Renal cortical epithelial cell (primary cell): Measurements from ENCODE around the gene CCNYL1. TPM values are rescaled to one million over a fixed set of nuclear protein-coding genes. Genes with fewer than 3 reads are reported as not detected.
"Not testable (repeated sequence)": the region's sequence is repeated elsewhere in the genome, so short reads cannot be mapped to it uniquely, and the experiment has no call there.

Experiments
- DNase-seq: peaks from one replicate; pipeline ENCODE4 v3.0.0-alpha.2; 2011; ENCODE audit warnings: low read depth
- total RNA-seq: library from RNA; depleted of rRNA; stranded (reverse); fragments of >200 nt; gene quantifications from 2 replicates; pipeline ENCODE4 v1.2.3, GENCODE V29; 2014

The CCNYL1 gene
- total RNA-seq, 1 donor from 2014 or later: 22.8 TPM

DNA sequence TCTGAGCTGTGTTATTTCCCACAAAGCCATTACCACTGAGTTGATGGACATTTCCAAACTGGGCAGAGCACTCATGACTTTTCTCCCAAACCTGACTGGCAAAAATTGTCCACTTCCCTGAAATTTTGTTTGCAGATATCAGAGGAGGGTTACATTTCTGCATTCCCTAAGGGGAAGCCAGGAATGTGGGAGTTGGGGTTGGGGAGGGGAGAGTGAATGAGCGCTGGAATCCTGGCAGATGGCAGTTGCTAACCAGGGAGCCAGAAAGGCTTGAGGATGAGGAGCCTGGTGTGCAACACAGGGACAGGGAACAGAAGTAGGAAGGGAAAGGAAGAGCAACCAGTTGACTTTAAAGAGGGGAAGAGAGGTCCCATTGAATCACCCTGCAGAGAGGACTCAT lies 14.0 kb upstream of the CCNYL1 start:
- DNase-seq: no peak

DNA sequence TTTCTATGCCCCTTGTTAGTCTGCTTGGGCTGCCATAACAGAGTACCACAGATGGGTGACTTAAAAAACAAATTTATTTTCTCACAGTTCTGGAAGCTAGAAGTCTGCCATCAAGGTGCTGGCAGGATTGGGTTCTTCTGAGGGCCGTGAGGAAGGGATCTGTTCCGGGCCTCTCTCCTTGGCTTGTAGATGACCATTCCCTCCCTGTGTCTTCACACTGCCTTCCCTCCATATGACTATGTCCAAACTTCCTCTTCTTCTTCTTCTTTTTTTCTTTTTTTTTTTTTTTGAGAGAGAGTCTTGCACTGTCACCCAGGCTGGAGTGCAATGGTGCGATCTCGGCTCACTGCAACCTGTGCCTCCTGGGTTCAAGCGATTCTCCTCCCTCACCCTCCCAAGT lies 13.1 kb upstream of the CCNYL1 start:
- DNase-seq: no peak

DNA sequence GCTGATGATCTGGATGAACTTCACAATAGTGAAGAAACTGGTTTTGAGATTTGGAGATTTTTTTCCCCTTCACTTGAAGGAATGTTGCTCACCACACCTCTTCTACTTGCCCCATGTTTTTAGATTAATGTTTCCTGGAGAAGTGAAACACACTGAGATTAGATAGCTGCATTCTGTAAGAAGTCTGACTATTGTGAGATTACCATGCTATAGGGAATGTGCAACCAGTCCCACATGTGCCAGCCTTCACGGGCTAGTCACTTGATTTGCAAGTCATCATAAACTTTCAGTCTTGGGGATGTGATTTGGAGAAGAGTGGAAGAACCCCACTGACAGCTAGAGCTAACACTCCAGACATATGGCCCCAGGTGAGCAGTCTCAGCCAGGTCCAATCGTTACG lies 7.4 kb upstream of the CCNYL1 start:
- DNase-seq: no peak

DNA sequence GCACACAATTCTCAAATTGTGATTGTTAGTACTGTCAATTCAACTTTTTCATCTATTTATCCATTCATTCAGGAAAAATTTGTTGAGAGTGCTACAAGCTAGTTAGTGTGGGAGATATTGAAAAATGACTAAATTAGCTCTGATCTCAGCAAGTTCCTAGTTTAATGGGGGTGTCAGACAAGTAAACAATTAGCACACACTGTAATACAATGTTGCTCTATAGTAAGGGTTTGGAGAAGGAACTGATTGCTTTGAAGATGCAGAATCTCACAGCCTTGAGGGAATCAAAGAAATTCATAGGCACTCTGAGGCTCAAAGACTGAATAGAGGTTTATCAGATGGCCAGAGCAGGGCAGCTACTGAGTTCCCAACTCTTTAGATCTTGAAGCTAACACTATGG lies 6.8 kb upstream of the CCNYL1 start:
- no peak for DNase-seq

DNA sequence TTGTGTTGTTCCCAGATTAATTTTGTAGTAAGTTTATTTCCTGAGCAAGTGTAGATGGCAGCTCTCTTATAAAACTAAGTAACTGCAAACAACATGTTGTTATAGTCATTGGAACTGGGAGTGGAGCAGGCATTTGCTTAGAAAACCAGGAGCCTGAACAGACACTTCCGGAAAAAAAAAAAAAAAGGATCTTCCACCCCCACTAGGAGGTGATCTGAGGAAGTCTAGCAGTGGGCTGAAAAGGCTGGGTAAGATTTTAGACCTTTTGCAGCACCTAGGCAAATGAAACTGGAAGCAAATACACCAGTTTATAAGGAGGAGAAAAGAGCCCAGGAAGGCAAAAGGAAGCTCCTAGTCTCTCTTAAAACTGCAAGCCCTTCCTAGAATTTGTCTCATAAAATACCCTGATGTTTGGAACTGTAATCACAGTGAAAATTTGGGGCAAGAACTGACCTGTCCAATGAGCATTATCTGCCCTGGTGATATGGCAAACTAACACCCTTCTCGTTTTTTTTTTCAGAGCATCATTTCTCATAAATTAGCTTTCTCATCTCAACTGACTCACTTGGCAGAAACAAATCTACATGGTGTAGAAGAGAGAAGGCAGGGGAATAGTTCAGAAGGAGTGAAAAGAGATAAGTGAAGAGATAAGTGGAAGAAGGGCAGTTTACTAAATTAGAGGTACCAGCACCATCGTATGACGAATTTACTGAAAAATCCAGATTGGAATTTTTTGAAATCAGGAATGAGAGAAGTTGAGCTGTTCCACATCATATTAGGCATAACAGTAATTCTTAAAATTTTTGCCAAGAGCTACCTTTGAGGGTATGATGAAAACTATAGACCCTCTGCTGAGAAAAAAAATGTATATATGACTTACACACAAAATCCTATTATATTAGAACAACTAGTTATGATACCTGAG lies 4.2 kb upstream of the CCNYL1 start:
- no peak for DNase-seq

DNA sequence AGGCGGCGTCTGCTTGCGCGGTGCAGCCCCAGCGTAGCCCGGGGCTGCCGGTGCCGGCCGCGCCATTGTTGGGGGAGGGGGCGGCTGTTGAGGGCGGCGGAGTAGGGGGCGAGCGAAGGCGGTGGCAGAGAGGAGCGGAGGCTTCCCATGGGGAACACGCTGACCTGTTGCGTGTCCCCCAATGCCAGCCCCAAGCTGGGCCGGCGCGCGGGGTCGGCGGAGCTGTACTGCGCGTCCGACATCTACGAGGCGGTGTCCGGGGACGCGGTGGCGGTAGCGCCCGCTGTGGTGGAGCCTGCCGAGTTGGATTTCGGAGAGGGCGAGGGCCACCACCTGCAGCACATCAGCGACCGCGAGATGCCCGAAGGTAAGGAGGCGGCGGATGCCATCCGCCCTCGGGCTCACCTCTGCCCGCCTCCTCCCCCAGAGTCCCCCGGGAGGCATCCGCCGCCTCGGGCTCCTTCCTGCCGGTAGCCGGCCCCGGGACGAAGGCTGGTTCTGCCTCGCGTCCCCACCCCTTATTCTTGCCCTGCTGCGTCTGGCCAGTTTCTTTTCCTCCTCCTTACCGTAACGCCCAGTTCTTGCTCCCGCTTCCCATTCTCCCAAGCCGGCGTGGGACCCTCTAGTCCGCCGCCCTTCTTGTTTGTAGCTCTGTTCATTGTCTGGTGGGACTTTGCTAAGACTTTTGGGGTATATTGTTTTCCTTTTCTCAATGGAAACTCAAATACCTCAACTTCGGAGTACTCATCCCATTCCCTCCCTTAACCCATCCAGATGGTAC lies 500 bp downstream of the CCNYL1 start:
- no peak for DNase-seq

DNA sequence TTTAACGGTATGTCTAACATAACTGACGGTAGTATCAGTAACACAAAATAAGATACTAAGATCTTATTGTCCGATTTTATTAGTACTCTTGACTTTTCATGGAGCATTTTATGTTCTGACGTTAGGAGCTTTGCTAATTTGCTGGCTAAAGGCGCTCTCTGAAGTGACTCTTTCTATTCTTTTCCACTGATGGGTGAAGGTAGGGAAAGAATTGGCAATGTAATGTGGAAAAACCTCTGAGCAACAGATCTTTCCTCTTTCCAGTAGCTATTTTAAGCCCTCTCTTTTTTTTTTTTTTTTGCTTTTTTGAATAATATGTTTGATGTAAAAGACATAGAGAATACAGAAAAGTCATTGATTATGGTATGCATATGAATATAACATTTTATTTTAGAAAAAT lies 4.6 kb downstream of the CCNYL1 start:
- DNase-seq: no peak

DNA sequence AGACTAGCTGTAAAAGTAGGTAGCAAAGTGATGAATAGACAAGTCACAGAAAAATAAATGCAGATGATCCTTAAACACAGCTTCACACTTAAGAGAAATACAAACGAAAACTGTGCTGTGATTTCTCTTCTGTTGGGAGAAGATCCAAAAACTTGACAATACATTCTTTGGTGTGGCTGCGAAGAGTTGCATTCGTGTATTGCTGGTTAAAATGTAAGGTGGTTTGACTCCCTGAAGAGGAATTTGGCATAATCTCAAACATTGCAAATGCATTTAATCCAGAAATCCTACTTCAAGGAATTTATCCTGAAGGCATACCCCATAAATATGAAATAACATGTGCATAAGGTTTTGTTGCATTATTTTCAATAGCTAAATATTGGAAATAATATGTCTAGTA lies 7.1 kb downstream of the CCNYL1 start:
- DNase-seq: no peak

DNA sequence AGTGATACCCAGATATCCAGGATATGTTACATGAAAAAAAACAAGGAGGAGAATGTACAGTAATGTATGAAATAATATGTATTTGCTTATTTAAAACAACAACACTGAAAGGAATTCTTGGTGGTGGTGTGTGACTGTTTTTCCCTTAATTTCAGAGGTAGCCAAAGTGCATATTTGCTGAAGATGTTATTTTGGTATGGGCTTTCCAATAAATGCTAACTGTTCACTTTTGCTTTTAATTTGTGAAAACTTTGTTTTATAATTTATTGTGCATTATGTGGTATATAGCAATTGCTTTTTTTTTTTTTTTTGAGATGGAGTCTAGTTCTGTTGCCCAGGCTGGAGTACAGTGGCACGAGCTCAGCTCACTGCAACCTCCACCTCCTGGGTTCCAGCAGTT lies 7.6 kb downstream of the CCNYL1 start:
- DNase-seq: no peak

DNA sequence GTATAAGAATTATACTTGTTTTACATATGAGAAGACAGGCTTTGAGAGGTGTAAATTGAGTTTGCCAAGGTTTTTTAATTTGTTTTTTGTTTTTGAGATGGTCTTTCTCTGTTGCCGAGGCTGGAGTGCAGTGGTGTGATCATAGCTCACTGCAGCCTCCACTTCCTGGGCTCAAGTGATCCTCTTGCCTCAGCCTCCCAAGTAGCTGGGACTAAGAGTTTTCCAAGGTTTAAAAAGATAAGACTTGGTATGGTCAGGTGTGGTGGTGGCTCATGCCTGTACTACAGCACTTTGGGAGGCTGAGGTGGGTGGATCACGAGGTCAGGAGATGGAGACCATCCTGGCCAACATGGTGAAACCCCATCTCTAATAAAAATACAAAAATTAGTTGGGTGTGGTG lies 8.2 kb downstream of the CCNYL1 start:
- not testable (repeated sequence) for DNase-seq

DNA sequence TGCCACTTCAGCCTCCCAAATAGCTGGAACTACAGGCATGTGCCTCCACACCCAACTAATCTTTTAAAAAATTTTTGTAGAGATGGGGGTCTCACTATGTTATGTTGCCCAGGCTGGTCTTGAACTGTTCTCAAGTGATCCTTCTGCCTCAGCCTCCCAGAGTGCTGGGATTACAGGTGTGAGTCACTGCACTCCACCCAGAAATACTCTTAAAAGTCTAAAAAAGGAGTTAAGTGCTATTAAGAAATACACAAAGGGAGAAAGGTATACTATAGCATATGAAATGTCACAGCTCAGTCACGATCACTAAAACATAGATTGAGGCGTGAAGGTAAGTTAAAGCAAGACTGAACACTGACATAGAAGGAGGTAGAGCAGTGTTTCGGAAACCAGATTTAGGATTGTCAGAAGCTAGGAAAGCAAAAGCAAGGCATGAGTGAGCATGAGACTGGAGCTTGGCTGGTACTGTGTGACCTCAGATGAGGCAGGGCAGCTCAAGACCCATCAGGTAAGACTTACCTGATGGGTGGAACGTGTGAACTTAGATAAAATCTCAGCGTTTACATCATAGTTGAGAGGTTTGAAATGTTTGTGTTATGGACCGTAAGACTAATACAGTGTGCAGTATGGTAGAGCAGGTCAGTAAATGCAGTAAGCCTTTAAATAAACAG lies 9.2 kb downstream of the CCNYL1 start:
- DNase-seq: peak; percentile 47

DNA sequence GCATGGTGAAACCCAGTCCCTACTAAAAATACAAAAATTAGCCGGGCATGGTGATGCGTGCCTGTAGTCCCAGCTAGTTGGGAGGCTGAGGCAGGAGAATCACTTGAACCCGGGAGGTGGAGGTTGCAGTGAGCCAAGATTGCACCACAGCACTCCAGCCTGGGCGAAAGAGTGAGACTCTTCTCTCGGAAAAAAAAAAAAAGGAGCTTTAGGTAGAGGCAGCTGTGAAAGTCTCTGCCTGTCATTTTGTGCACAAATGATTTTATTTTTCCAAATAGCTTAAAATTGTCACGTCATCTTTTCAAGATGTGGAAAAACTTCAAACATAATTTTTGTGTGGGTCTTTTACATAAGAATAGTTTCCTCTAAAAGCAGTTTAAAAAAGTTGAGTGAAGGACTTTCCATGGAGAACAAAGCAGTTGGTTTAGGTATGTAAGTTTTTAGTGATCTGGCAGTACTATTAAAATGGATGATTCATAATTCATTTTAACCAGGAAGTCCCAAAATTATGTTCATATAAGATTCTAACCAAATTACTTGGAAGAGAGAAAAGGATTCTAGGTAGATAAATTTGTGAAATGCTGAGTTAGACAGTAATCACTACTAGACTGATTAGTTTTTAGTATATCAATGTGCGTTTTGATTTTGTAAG lies 11.5 kb downstream of the CCNYL1 start:
- no peak for DNase-seq

DNA sequence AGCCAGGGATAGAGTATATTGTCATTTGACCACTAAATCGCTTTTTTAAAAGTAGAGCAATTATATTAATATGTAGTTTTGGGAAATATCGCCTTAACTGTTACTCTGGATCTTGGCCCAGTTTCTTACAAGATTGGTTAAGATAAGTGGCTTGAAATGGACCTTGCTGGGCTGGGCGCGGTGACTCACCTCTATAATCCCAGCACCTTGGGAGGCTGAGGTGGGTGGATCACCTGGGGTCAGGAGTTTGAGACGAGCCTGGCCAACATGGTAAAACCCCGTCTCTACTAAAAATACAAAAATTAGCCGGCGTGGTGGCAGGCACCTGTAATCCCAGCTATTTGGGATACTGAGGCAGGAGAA lies 12.0 kb downstream of the CCNYL1 start:
- not testable (repeated sequence) for DNase-seq

DNA sequence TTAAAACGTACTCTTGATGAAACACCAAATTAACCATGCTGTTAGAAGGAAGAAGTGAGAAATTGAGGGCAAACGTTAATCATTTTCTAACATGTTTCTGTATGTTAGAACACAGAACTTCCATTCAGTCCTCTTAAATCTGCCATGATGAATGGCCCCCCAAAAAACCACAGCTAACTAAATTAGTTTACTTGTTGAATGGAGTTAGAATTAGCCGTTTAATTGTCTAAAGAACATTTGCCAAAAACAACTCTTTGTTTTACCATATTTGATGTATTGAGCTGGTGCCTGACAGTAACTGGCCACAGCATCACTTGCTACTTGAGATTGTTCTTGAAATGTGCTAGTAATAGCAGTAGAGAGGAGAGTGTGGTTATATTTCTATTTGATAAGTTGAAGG lies 12.7 kb downstream of the CCNYL1 start:
- DNase-seq: no peak

DNA sequence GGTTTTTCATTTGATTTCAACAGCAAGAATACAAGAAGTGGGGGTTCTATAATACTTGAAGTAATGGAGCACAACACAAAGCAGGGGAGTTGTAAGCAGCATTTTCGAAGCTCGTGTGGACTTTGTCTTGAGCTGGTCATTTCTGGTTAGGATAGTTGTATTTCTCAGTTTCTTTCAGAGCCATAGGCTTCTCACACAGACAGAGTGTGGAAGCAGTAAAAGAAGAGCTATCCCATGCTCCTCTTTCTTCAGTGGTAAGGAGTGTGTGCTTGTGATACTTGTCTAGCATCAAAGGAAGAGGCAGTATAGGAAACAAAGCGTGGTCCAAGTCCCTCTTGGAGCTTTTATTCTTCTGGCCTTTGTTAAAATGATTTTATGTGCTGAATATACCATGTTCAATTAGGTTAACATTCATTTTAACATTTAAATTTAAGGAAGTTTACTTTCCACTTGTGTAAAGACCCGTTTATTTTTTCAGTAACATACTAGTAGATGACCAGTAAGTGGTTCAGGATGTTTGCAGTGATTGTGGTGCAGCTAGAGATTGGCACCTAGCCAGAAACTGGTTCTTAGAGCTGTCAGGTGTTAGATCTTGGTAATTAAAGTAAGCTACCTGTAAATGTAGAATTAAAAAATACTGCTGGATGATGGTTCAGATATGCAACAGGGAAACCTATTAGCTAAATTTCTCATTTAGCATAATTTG lies 14.6 kb downstream of the CCNYL1 start:
- DNase-seq: no peak

DNA sequence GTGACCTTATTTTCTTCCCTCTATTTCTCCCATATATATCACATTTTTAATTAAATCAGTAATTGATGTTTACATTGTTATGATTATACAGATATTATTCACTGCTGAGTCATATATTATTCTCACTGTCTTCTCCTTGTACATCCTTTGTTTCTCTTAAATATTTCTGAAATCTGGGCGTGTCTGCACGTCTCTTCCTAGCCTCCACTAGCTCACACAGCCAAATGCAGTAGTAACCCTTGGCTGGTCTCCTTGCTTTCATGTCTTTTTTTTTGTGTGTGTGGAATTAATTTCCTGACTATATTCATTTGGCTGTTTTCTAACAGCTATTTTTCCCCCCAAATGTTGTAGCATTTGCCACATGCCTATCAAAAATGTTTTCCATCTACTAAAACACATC lies 15.8 kb downstream of the CCNYL1 start:
- DNase-seq: no peak

DNA sequence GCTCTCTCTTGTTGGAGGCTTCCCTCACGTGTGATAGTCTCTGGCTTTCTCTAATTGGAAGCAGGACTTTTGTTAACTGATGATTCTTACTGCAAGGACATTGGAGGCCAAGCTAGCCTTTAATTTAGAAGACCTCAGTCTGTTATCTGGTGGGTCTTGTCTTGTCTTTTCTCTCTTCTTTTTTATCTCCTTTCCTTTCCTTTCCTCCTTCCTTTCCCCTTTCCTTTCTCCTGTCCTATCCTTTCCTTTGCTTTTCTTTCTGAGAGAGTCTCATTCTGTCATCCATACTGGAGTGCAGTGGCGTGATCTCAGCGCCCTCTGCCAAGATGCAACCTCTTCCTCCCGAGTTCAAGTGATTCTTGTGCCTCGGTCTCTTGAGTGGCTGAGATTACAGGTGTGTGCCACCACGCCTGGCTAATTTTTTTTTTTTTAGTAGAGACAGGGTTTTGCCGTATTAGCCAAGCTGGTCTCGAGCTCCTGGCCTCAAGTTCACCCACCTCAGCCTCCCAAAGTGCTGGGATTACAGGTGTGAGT lies 18.1 kb downstream of the CCNYL1 start:
- no peak for DNase-seq

DNA sequence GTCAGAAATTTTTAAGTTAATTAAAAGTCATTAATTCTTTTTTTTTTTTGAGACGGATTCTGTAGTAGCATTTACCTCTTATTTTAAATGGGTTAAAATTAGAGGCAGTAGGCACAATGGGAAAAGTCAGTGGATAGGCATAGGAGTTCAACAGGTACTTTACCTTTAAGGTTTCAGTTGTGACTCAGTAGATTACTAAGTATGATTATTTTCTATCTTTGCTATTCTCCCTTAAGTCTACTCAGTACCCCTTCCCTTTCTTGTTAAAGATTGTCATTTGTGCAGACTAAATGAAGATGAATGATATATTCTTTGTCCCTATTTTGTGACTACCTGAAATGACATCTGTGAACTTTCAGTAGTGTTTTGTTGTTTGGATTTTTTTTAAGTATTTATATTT lies 19.7 kb downstream of the CCNYL1 start:
- no peak for DNase-seq

DNA sequence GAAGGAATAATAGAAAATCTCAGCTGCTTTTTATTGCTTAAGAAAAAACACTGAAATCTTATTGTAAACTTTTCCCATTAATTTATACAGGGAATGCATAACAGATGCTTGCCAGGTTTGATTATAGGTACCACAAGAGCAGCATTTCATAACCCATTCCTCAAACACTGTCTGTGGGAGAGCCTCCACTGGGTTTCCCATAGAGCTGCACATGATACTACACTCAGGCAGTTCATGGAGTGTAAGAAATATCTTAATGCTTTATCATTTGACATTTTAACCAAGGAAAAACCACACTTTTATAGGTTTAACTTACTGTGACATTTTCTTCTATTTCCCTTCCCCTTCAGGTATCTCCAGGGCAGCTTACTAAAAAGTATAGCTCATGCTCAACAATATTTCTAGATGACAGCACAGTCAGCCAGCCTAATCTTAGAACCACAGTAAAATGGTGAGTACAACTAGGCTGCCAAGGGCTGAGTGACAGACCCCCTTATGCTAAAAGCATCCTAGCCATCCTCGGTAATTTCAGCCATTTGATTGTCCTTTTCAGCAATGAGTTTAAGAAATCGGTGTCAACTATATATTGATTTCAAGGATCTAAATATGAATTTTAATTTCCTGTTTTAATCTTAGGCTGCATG lies 22.3 kb downstream of the CCNYL1 start:
- no peak for DNase-seq

DNA sequence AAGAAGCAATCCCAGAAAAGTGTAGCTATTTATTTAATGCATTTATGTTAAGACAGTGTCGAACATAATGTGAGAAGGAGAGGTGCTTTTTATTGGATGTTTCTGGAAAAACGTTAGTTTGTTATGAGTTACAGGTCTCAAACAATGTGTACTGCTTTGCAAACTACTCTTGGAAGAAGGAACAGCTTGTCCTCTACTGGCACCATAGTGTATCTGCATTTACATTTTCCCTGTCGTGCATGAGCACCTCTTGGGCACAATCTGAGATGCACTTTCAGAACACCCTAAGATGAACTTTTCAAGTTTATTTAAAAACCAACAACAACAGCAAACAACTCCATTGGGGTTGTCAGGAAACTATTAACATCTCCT lies 22.8 kb downstream of the CCNYL1 start:
- DNase-seq: peak; percentile 77
